PC-3 (cell line): ENCODE results near the gene ZNF624.

Experiments
- CTCF ChIP-seq: fragments of 300-600 bp; sonication (generic); conservative IDR thresholded peaks from 2 replicates; pipeline ENCODE4 v1.5.1; 2017; ENCODE audit warnings: antibody characterized with exemption, low read depth, mild to moderate bottlenecking, low read length
- EZH2 ChIP-seq: fragments of 300-600 bp; sonication (generic); IDR thresholded peaks from one replicate; pipeline ENCODE4 v1.6.1; 2017; ENCODE audit warnings: antibody characterized with exemption, mild to moderate bottlenecking, low read length; ENCODE audit not compliant: unreplicated experiment

- TF ChIP-seq CTCF (no peak), EZH2 (no peak)
Measured at GRCh38 chr17:16585796-16586195, 67.9 kb downstream of the ZNF624 start.
